ENCODE measurements around the gene ELOB.

The ELOB gene

DNA sequence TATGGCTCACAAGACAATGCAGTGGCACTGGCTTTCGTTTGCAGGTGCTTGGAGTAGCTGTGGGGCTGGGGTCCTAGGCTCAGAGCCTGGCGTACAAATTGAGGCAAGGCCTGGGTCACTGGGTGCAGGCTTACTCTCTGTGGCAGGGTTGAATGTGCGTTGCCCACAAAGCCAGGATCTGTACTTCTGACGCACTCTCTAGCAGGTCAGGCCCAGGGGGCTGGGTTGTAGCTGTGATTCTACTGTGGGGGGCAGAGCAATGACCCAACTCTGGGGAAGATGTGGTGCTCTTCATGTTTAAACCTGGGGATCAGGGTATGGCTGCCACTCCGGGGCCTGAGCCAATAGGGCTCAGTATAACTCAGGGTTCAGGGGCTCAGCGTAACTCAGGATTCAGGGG is 33.6 kb upstream of the ELOB start:
- DNase-seq (ENCODE audit: low read depth) = no peak

DNA sequence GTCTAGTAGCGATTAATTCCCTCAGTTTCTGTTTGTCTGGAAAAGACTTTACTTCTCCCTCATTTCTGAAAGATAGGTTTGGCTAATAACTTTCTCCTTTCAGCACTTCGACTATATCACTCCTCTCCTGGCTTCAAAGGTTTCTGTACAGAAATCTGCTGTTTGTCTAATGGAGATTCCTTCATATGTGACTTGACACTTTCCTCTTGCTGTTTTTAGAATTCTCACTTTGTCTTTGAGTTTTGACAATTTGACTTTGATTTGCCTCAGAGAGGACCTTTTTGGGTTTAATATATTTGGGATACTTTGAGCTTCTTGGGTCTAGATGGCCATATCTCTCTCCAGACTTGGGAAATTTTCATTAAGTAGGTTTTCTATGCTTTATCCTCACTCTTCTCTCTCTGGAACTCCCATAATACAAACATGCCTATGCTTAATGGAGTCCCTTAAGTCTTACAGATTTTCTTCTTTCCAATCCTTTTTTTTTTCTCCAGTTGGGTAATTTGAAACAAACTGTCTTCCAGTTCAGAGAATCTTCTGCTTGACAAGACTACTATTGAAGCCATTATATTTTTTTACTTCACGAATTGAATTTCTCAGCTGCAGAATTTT is 32.2 kb upstream of the ELOB start:
- no peak for DNase-seq (ENCODE audit: low read depth)

DNA sequence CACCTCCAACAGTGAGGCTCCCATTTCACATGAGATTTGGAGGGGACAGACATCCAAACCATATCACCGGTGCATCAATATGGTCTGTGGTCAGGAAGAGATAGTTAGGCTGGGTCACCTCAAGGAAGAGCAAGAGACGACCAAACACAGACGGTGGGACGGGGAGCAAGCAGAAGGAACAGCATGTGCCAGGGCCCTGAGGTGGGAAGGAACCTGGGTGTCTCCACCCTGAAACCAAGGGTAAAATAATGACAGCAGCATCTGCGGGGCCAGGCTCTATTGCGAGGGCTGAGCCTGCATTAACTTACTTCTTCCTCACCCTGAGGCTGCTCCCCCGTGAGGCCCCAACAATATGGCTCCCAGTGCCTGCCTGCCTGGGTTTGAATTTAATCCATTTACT is 31.1 kb upstream of the ELOB start:
- no peak for DNase-seq (ENCODE audit: low read depth)

- DNase-seq (ENCODE audit: low read depth) = no peak
These were observed 29.2 kb upstream of the ELOB start for GRCh38 chr16:2806286-2806685.

- no peak for DNase-seq (ENCODE audit: low read depth)
These were observed 27.6 kb upstream of the ELOB start for GRCh38 chr16:2804728-2805127.

DNA sequence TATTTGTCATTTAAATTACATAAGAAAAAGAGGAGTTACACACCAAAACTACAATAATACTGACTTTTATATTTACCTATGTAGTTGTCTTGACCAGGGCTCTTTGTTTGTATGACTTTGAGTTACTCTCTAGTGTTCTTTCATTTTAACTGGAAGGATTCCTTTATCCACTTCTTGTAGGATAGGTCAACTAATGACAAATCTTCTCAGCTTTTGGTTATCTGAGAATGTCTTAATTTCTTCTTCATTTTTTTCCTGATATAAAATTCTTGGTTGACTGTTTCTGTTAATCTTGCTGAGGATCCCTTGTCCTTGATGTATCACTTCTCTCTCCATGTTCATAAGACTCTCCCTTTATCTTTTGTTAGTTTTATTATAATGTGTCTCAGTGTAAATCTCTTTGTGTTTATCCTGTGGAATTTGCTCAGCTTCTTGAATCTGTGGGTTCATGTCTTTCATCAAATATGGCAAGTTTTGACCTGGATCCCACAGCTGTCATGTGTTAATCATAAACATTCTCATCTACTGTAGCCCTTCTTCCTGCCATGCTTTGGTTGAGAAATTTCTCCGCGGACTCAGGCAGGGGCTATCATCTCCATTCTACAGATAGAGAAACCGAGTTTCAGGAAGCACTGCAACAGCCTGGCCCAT is 26.6 kb upstream of the ELOB start:
- DNase-seq (ENCODE audit: low read depth) = no peak

- DNase-seq (ENCODE audit: low read depth) = no peak
These were observed 22.8 kb upstream of the ELOB start for GRCh38 chr16:2799859-2800226.

DNA sequence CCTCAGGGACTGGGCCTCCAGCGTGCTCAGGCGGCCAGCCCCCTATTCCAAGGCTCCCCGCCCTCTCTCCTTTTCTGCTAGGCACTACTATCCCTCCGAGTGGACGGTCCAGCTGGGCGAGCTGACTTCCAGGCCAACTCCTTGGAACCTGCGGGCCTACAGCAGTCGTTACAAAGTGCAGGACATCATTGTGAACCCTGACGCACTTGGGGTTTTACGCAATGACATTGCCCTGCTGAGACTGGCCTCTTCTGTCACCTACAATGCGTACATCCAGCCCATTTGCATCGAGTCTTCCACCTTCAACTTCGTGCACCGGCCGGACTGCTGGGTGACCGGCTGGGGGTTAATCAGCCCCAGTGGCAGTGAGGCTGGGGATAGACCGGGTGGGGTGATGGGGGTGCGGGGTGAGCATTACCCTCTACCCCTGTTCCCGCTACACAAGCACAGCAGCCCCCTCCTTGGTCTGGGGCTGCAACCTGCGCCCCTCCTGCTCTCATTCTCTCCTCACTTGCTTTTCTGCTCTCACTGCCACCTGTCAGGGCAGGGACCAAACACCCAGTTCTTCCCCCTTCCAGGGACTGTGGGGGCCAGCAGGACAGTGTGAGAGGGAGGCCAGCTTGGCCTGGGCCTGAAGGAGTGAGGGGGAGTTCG is 22.3 kb upstream of the ELOB start:
- no peak for DNase-seq (ENCODE audit: low read depth)

GRCh38 chr16:2798723-2799204 is 21.7 kb upstream of the ELOB start:
- no peak for DNase-seq (ENCODE audit: low read depth)

DNA sequence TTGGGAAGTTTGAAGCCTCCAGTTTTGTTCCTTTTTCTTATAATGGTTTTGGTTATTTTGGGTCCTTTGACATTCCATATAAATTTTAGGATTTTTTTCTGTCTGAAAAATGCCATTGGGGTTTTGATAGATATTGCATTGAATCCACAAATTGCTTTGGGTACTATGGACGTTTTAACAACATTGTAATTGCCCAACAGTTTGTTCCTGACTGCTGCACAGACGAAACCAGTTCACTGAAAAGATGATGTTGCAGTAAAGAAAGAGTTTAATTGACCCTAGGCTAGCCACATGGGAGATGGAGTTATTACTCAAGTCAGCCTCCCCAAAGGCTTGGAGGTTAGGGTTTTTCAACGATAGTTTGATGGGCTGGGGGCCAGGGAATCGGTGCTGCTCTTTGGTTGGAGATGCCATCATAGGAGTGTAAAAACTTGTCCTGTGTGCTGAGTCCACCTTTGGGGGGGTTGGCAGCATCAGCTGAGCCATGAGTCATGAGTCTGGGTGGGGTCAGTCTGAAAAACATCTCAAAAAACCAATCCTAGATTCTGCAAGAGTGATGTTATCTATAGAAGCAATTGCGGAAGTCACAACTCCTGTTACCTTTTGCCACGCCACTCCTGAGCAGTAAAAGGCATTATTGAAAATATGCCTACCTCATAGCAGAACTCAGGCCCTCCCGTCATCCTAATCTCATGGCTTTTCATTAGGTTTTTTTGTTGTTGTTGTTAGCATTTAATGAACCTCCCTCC is 18.5 kb upstream of the ELOB start:
- DNase-seq (ENCODE audit: low read depth) = no peak

GRCh38 chr16:2792940-2793339 is 15.9 kb upstream of the ELOB start:
- DNase-seq (ENCODE audit: low read depth) = no peak

GRCh38 chr16:2791174-2791573 is 14.1 kb upstream of the ELOB start:
- DNase-seq (ENCODE audit: low read depth) = no peak

GRCh38 chr16:2790631-2791030 is 13.6 kb upstream of the ELOB start:
- DNase-seq (ENCODE audit: low read depth) = no peak

- no peak for DNase-seq (ENCODE audit: low read depth)
These were observed 10.9 kb upstream of the ELOB start for GRCh38 chr16:2787961-2788360.

GRCh38 chr16:2787406-2787805 is 10.3 kb upstream of the ELOB start, which contains the start of gene PRSS33:
PRSS33 (minus strand) TSS chr16:2787560; CDS start chr16:2786547, 1,013 bp downstream.
- DNase-seq (ENCODE audit: low read depth) = no peak

- DNase-seq (ENCODE audit: low read depth) = no peak
These were observed 9.7 kb upstream of the ELOB start for GRCh38 chr16:2786826-2787151.

GRCh38 chr16:2786061-2786825 is 9.2 kb upstream of the ELOB start:
- no peak for DNase-seq (ENCODE audit: low read depth)

DNA sequence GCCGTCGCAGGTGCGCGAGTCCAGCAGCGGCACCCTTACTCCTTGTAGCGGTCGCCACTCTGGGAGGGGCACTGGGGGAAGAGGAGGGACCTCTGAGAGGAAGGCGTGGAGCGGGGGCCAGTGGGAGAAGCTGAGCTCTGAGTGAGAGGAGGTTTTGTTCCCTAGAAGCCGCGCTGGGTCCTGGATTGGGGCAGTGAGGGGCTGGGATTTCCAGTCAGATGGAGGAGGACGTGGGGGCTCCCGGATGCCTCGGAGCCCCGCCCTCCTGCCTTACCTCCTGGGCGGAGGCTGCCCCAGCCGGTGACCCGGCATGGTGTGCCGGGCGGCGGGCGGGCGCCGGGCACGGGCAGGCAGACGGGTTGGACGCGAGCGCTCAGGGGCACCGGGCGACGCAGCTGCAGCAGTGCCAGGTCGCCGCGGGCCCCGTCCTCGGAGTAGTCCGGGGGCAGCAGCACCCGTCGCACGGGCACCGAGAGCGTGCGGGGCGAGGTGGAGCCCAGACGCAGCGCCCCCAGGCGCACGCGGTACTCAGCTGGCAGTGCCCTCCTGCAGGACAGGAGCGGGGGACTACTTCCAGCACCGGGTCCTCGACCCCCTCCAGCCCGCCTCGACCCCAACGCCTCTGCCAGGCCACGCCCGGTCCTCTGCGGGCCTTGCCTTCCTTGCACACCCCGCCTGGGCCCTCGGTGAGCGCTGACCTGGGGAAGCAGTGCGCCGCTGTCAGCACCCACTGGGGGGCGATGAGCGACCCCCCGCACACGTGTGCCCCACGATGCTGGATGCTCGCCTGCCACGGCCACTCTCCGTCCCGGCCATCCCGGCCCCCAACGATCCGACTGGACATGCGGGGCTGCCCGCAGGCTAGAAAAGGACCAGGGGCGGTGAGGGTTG is 8.3 kb upstream of the ELOB start:
- DNase-seq (ENCODE audit: low read depth) = peak; percentile 11

- DNase-seq (ENCODE audit: low read depth) = no peak
These were observed 7.4 kb upstream of the ELOB start for GRCh38 chr16:2784358-2785100.

DNA sequence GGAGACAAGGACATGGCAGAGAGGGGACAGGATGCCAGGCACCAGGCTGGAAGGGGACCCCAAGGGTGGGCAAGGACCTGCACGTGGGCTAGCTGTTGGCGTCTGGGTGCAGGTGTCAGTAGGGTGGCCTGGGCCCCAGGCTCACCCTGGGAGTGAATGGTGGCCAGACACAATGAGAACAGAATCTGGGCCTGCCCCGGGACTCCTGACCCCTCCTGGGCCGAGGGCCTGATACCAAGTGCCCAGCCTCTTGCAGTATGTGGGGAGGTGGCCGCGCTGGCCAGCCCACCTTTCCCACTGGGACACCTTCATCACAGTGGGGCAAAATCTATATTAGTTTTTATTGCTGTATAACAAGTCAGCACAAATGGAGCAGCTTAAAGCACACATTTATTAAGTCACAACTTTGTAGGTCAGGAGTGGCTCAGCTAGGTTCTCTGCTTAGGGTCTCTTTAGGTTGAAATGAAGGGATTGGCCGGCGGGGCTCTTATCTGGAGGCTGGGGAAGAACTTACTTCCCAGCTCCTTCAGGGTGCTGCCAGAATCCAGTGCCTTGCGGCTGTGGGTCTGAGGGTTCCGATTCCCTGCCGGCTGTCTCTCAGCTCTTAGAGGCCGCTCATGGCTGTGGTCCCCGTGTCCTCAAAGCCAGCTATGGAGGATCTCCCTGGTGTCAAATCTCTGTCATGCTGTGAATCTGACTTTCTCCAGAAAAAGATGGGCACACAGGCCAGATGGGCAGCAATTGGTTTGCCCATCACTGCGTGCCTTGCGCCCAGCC is 6.7 kb upstream of the ELOB start:
- no peak for DNase-seq (ENCODE audit: low read depth)
